Cardiac muscle cell (in vitro differentiated cells and primary cell): ENCODE data around the gene CORO7. TPM values are rescaled to one million over a fixed set of nuclear protein-coding genes. Genes with fewer than 3 reads are reported as not detected.

Experiments used
- DNase-seq, 2 donors: peaks; one replicate each; pipeline versions ENCODE4 v3.0.0 to v3.0.0-alpha.2; 2010 to 2017; ENCODE audit warnings: low read depth in 1 of 2, low spot score in 1 of 2
- H3K27ac ChIP-seq: fragments of 200-600 bp; sonication (generic); 2 replicates; pipeline ENCODE4 v1.5.1; 2016
- H3K27me3 ChIP-seq: fragments of 200-600 bp; sonication (generic); 2 replicates; pipeline ENCODE4 v1.6.0; 2016; ENCODE audit warnings: control low read depth
- H3K36me3 ChIP-seq: fragments of 200-600 bp; sonication (generic); 2 replicates; pipeline ENCODE4 v1.5.1; 2016; ENCODE audit warnings: control low read depth
- H3K4me1 ChIP-seq: fragments of 200-600 bp; sonication (generic); 2 replicates; pipeline ENCODE4 v1.8.1; 2017; ENCODE audit warnings: low read depth, mild to moderate bottlenecking, mixed run types
- H3K4me3 ChIP-seq: fragments of 200-600 bp; sonication (generic); 2 replicates; pipeline ENCODE4 v1.5.1; 2016; ENCODE audit warnings: mild to moderate bottlenecking
- H3K9me3 ChIP-seq: fragments of 200-600 bp; sonication (generic); 2 replicates; pipeline ENCODE4 v1.5.1; 2017; ENCODE audit warnings: low read depth, mild to moderate bottlenecking, control low read depth
- polyA plus RNA-seq: library from polyadenylated mRNA; unstranded; fragments of >200 nt; fragmentation: Nextera tagmentation; extraction: Ambion mirVana; gene quantifications from 2 replicates; pipeline ENCODE4 v1.2.1, GENCODE V29; 2016
- total RNA-seq: library from RNA; depleted of rRNA; stranded (reverse); fragments of >200 nt; gene quantifications from 2 replicates; pipeline ENCODE4 v1.2.3, GENCODE V29; 2016
- TF ChIP-seq, protein P1 (sequence below): IDR thresholded peaks from 2 replicates; pipeline ENCODE4 v1.5.1; 2012; ENCODE audit warnings: low read depth, mild to moderate bottlenecking, low read length

CORO7 gene
- total and polyA plus RNA-seq, 2 experiments from 2014 or later = 62.1 to 66.5 TPM

DNA sequence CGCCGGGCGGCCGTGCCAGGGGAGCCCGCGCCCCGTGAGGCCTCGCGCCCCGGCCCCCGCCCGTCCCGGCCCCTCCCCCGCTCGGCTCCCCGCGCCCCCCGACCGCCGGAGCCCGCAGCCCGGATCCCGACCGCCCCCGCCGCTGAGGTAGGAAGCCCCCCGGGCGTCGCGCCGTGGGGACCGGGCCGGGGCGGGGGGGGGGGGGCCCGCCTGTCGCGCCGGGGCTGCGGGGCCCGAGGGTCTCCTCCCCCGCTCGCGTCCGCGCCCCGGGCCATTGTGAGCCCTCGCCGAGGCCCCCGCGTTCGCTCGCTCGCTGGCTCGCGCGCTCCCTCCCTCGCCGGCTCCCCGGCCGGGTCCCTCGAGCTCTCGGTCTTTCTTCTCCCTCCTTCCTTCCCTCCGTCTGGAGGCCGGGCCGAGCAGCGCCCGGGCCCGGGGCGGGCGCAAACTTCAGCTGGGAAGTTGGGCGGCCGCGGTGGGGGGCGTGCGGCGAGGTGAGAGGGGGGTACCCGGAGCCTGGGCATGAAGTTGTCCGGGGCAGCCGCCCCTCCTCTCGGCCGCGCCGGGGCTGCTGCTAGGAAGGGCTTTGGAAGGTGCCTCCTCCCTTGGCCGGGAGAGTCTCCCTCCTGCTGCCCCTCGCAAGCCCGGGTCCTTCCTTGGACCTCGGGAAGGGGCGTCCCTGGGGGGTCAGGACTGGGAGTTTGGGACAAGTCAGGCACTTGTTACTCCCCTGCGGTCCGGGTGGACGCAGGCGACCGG is 100.1 kb downstream of the CORO7 start:
- Histone ChIP-seq H3K36me3 (no peaks in the 10 kb centered on the region), H3K4me3 (peak overlapping the region; percentile 99), H3K27me3 (no peaks in the 10 kb centered on the region), H3K9me3 (no peaks in the 10 kb centered on the region), H3K27ac (peak overlapping the region; percentile 87), H3K4me1 (peaks cover 37% of the 10 kb centered on the region)
- peak; percentile 33 to 61 for DNase-seq
- TF ChIP-seq, protein P1, sequence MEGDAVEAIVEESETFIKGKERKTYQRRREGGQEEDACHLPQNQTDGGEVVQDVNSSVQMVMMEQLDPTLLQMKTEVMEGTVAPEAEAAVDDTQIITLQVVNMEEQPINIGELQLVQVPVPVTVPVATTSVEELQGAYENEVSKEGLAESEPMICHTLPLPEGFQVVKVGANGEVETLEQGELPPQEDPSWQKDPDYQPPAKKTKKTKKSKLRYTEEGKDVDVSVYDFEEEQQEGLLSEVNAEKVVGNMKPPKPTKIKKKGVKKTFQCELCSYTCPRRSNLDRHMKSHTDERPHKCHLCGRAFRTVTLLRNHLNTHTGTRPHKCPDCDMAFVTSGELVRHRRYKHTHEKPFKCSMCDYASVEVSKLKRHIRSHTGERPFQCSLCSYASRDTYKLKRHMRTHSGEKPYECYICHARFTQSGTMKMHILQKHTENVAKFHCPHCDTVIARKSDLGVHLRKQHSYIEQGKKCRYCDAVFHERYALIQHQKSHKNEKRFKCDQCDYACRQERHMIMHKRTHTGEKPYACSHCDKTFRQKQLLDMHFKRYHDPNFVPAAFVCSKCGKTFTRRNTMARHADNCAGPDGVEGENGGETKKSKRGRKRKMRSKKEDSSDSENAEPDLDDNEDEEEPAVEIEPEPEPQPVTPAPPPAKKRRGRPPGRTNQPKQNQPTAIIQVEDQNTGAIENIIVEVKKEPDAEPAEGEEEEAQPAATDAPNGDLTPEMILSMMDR = no peak

DNA sequence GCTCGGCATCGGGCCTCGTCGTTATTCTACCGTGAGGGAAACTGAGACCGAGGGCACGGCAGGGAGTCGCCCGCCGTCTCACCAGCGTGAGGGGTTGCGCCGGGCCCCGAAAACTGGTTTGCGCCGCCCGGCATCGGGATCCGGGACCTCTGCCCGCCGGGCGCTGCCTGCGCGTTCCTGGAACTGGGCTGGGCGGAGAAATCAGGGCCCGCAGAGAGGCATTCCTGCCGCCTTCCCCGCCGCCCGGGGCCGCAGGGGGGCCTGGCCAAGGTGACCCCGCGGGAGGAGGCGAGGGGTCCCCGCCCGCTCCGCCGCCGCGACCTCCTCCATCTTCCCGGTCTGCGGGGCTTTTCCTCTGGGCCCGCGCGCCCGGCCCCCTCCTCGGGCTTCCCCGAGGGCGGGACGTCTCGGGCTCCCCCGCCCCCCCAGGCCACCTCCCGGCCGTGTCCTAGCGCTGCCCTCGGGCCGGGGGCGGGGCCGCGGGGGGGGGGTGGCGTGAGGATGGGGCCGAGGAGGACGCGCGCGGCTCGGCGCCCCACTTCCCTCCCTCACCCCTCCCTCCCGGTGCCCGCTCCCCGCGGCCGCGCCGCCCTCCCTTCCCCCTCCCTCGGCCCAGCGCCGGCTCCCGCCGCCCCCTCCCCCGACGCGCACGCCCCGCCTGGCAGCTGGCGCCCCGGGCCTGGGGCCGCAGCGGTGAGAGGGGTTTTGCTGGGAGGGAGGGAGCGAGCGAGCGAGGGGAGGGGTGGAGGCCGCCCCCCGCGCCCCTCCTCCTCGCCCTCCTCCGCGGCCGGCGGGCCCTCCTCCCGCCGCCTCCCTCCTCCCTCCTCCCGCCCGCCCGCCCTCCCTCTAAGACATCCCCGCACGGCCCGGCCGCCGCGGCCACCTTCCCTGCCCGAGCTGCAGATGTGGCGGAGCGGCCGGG is 100.9 kb downstream of the CORO7 start, which contains the start of gene GLIS2:
Gene GLIS2 (plus strand): TSS at position 882 of the 922 bp plus-strand sequence. CDS start 16,214 bp downstream, outside the sequence.
- peak within 1 kb of the TSS; percentile 87 for H3K27ac ChIP-seq
- no peaks in the 10 kb centered on the region for H3K9me3 ChIP-seq
- H3K4me1 ChIP-seq = peaks cover 37% of the 10 kb centered on the region
- peak; percentile 92 to 94 for DNase-seq
- TF ChIP-seq, protein P1 = no peak
- H3K27me3 ChIP-seq = no peaks in the 10 kb centered on the region
- no peaks in the 10 kb centered on the region for H3K36me3 ChIP-seq
- H3K4me3 ChIP-seq = peak within 1 kb of the TSS; percentile 99

DNA sequence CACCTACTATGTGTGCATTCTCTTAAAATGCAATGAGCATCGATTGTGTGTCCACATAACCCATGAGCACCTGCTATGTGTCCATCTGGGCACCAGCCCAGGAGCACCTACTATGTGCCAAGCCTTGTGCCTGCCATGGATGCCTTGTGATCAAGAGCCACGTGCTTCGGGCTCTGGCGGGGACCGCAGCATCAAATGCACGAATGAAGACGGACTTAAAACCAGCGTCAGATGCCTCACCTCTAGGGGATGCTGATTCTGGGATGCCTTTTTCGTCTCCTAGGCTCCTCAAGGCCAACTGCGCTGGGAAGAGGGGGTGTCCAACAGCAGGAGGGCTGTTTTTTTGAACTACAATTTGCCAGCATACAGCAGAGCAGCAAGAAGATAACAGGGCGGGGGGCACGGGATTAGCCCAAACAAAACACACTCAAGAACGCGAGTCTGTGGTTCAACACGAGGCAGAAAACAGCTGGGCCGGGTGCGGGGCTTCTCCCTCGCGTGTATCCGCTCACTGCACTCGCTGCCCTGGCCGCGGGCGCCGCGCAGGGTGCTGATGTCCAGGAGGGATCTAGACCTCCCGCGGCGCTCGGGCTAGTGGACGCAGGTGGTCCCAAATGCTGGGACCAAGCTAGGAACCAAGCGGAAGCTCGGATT is 101.7 kb downstream of the CORO7 start:
- no peaks in the 10 kb centered on the region for H3K27me3 ChIP-seq
- H3K36me3 ChIP-seq = no peaks in the 10 kb centered on the region
- H3K27ac ChIP-seq = peak overlapping the region; percentile 86
- peaks cover 29% of the 10 kb centered on the region for H3K4me1 ChIP-seq
- H3K9me3 ChIP-seq = no peaks in the 10 kb centered on the region
- peak; percentile 52 to 59 for DNase-seq
- H3K4me3 ChIP-seq = peak overlapping the region; percentile 99
- TF ChIP-seq, protein P1 = peak; percentile 13

DNA sequence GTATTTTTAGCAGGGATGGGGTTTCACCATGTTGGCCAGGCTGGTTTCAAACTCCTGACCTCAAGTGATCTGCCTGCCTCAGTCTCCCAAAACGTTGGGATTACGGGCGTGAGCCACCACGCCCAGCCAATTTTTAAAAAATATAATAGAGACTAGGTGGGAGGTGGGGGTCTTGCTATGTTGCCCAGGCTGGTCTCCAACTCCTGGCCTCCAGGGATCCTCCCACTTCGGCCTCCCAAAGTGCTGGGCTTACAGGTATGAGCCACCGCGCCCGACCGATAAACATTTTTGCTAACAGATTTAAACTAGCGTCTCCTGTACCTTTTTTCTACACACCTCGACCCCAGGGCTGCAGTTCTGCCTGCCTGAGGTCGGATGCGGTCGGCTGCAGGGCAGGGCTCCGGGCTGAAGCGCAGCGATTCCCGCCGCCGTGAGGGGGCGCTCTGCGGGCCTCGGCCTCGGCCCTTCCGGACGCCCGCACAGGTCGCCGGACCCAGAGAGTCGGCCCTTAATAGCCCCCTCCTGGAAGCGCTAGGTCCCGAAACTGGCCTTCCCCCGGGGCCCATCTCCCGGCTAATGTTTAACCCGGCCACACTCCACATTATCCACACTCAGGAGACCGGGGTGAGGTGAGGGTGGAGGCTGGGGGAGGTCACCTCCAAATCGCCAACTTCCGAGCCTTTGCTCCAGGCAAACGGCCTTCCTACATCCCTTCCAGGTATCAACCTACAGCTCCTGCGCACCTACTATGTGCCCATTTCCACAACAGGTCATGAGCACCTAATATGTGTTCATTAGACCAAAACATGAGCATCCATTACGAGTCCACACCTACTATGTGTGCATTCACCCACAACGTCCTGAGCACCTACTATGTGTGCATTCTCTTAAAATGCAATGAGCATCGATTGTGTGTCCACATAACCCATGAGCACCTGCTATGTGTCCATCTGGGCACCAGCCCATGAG is 102.5 kb downstream of the CORO7 start:
- DNase-seq = peak; percentile 61 to 66
- no peaks in the 10 kb centered on the region for H3K27me3 ChIP-seq
- H3K9me3 ChIP-seq = no peaks in the 10 kb centered on the region
- TF ChIP-seq, protein P1 = peak; percentile 80
- no peaks in the 10 kb centered on the region for H3K36me3 ChIP-seq
- peaks cover 21% of the 10 kb centered on the region for H3K4me1 ChIP-seq
- no peak overlapping the region for H3K4me3 ChIP-seq
- H3K27ac ChIP-seq = no peak overlapping the region
